ENCODE data around the gene VENTX.

VENTX gene

DNA sequence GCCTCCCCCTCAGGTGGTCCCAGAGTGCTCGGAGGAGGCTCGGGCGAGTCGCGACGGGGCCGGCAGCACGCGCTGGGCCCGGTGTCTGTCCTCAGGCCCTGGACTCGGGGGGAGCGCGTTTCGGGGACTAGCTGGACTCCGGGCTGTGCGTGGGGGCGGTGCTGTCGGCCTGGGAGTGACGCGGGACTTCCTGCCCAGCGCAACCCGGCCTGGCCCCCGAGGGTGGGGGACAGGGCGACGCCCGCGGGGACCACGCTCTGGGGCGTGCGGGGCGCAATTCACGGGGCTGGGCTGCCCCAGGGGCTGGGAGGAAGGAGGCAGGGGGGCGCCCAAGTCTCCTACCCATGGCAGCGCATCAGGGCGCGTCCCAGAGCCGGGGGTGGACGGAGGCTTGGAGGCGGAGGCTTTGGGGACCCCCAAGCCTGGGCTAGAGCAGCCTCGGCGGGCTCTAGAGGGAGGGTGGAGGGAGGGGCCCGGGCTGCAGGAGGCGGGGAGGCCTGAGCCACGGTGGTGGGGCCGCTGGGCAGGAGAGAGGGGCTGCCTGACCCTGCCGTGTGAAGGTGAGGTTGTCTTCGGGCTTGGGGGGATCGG lies 2.3 kb upstream of the VENTX start:
- DNase-seq (ENCODE audit: low read depth) = no peak

DNA sequence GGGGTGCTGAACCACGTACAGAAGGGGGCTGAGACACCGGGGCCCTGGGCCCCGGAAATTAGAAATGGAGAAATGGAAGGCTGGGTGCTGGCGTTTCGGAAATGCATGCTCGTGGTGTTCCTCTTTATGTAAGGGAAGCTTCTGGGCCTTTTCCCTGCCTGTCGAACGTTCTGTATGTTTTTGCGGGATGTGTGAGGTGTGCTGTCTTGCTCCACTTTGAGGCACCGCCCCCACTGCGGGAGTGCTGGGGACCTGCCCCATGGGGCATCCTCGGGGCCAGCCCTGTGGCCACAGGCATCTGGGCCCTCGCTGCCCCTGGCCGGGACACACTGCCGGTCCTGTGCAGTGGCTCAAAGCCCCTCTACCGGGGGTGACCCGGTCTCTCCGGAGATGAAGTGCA lies 1.7 kb upstream of the VENTX start:
- DNase-seq (ENCODE audit: low read depth) = no peak

GRCh38 chr10:133236401-133237240 lies 1.0 kb upstream of the VENTX start:
- no peak for DNase-seq (ENCODE audit: low read depth)

DNA sequence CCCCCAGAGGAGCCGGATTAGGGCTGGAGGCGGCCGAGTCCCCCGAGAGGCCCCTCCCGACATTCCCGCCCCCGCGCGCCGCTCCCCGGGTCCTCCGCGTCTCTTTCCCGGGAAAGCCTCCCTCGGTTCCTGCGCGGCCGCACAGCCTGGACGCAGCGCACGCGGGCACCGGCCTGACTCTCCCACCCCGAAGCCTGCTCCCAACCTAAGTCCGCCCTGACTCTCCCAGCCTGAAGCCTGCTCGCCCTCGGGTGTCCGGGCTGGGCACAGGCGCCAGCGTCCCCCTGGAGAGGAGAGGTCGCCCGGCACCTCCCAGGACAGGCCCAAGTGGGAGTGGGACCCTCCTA lies 441 bp upstream of the VENTX start:
- DNase-seq (ENCODE audit: low read depth) = no peak

DNA sequence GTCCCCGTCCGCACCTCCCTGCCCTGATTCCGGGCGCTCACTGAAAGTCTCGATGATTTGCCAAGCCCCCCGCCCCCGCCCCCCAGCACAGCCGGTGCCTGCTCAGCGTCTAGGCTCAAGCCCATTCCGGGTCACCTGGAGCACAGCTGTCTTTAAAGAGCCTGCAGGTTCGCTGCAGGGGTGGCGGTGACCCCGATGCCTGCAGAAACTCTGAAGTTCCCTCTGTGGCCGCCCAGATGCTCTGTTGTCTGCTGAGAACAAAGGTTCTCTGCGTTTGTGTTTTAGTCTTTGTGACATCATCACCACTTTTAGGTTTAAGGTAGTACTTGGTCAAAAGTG lies 780 bp downstream of the VENTX start:
- no peak for DNase-seq (ENCODE audit: low read depth)

DNA sequence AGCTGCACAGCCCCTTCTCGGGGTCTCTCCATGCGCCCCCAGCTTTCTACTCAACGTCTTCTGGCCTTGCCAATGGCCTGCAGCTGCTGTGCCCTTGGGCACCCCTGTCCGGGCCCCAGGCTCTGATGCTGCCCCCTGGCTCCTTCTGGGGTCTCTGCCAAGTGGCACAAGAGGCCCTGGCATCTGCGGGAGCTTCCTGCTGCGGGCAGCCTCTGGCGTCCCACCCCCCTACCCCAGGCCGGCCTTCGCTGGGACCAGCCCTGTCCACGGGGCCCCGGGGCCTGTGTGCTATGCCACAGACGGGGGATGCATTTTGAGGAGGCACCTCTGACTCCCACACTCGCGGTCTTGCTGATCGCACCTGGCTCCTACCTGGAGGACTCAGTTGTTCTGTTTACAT lies 2.3 kb downstream of the VENTX start:
- DNase-seq (ENCODE audit: low read depth) = no peak

GRCh38 chr10:133241501-133242205 lies 4.0 kb downstream of the VENTX start:
- DNase-seq (ENCODE audit: low read depth) = no peak

GRCh38 chr10:133242611-133243356 lies 5.1 kb downstream of the VENTX start:
- DNase-seq (ENCODE audit: low read depth) = no peak

- no peak for DNase-seq (ENCODE audit: low read depth)
Measured at GRCh38 chr10:133243593-133243992, 5.9 kb downstream of the VENTX start.

DNA sequence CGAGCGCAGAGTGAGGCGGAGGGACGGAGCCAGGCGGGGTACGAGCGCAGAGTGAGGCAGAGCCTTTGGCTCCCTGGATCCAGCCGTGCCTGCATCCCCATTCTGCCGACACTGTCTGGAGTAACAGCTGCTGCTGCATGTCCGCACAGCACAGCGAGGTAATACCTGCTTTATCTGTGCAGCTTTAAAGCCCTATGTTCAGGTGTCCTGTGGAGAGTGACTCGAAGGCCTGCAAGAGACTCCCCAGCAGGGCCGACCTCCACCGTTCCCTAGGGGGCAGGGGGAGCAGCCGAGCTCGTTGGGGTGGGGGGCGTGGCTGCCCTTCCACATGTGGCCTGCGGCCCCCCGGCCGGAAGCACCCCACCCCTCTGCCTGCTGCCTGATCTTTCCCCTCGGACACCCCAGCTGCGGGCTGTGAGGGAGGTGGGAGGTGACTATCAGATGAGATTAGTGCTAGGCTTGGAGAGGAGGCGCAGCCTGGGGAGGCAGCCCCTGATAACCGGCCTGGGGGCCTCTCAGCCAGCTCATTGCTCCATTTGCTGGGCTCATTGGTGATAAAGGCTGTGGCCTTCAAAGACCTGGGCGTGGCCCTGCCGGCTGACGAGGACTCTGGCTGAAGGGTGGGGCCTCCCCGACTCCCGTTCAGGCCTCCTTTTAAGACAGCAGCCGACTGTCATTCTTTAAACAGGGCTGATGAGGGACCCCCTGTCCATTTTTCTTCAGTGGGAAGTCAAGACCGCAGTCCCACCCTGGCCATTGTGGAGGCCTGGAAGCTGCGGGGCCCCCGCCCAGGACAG lies 8.0 kb downstream of the VENTX start:
- DNase-seq (ENCODE audit: low read depth) = peak; percentile 97

GRCh38 chr10:133246236-133246626 lies 8.6 kb downstream of the VENTX start:
- DNase-seq (ENCODE audit: low read depth) = no peak

DNA sequence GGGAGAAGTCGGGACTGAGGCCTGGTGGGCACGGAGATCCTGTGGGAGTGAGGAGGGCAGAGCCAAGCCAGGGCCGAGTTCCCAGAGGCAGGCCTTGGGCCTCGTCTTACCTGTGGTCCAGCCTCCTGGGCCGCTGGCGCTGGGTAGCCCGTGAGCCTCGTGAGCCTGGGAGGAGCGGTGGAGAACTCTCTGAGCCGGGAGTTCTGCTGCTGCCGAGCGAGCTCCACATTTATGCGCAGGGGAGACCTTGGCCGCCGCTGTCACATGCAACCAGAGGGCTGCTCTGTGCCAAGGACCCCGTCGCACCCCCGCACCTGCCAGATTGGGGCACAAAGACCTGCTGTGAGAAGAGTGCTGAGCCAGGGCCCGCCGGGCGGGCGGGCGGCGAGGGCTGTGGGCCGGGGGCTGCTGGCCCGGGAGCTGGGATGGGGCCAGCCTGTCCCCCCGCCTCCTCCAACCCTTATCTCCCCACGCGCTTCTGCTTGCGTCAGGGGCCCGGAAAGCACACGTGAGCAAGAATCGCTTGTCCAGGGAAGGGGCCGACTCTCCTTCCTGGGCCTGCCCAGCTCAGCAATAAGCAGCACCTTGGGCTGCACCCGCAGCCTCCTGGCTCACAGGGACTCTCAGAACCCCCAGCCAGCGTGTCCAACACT lies 10.2 kb downstream of the VENTX start:
- DNase-seq (ENCODE audit: low read depth) = no peak

DNA sequence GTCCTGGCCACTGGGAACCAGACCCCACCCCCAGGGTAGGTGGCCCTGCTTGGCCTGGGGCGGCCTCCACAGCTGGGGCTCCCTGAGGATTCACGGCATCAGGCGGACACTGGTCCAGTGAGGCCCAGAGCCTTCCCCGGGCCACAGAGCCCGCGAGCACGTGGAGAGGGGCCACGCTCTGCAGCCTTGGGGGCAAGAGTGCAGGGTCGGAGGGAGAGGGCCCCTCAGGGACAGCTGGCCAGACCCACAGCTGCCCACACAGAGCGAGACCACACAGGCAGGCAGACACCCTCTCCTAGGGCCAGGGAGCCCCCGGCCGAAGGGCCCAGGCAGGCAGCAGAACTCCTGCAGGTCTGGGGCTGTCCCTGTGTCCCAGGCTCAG lies 10.7 kb downstream of the VENTX start:
- no peak for DNase-seq (ENCODE audit: low read depth)

GRCh38 chr10:133249094-133249780 lies 11.6 kb downstream of the VENTX start:
- DNase-seq (ENCODE audit: low read depth) = no peak

GRCh38 chr10:133249975-133250754 lies 12.5 kb downstream of the VENTX start:
- DNase-seq (ENCODE audit: low read depth) = no peak

DNA sequence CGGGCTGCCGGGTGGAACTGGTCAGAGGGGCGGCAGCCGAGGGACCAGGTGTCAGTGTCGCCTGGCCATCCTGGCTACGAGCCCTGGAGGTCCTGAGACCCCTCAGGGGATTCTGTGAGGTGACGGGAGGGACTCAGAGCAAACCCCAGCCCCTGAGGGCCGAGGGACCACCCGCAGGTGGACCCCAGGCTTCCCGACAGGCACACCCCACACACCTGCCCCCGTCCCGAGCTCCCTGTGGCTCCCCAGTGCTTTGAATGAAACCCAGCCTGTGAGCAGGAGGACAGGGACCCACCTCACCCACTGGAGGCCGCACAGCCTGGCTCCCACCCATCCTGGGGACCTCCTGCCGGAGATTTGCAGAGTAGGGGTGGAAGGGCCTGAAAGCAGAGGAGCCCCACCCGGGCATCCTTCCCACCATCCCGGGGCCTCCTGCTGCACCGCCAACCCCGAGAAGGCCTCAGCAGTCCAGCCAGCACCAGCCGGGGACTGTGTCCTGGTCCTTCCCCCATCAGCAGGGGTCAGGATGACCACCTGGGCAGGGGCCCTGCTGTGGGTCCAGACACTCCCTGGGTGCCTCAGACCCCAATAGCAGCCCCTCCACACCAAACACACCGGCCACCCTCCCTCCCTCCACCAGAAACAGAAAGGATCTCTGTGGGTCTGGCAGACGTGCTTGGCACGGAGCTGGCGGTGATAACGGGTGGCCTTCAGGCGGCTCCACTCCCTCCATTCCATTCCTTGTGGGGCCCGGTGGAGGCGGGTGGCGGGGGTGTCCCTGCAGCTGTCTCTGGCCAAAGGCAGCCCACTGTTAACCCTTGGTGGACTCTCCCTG lies 13.9 kb downstream of the VENTX start:
- no peak for DNase-seq (ENCODE audit: low read depth)

GRCh38 chr10:133252223-133252552 lies 14.5 kb downstream of the VENTX start:
- DNase-seq (ENCODE audit: low read depth) = no peak

- no peak for DNase-seq (ENCODE audit: low read depth)
Measured at GRCh38 chr10:133253361-133253955, 15.8 kb downstream of the VENTX start.

Data from CMK (cell line).